ENCODE data around the gene SFT2D3. TPM values are rescaled to one million over a fixed set of nuclear protein-coding genes. Genes with fewer than 3 reads are reported as not detected.

Gene SFT2D3
- total RNA-seq, 1 experiment from 2014 or later: 3.1 TPM

GRCh38 chr2:127657232-127657595 lies 44.1 kb upstream of the SFT2D3 start:
- Histone ChIP-seq H3K9me2 (ENCODE audit: insufficient read depth) (no peaks in the 10 kb centered on the region), H3K4me1 (ENCODE audit: control insufficient read depth in 1 of 2, insufficient read depth in 2 of 2, low read length in 2 of 2) (peaks cover 0 to 8% of the 10 kb centered on the region in 2 experiments; a peak in 1 of 4 replicates), H3K79me2 (ENCODE audit: insufficient read depth, low read length) (no peaks in the 10 kb centered on the region), H3K4me3 (replicated peaks in 1 of 2; ENCODE audit: low read depth in 1 of 2, low read length in 2 of 2) (no peak overlapping the region), H3K4me2 (ENCODE audit: low read length) (no peak overlapping the region), H3K9me3 (ENCODE audit: control insufficient read depth in 1 of 2, insufficient read depth in 1 of 2, low read depth in 1 of 2, low read length in 2 of 2) (no peaks in the 10 kb centered on the region; a peak in 1 of 4 replicates), H4K20me1 (ENCODE audit: insufficient read depth) (no peaks in the 10 kb centered on the region), H2AFZ (ENCODE audit: low read depth, low read length, poor library complexity, severe bottlenecking) (no peak overlapping the region), H3K9ac (ENCODE audit: low read length) (no peak overlapping the region), H3K36me3 (ENCODE audit: control insufficient read depth in 1 of 2, insufficient read depth in 2 of 2, low read length in 2 of 2) (no peaks in the 10 kb centered on the region), H3K27me3 (ENCODE audit: insufficient read depth, low read length) (no peaks in the 10 kb centered on the region), H3K27ac (ENCODE audit: low read depth, low read length) (no peak overlapping the region)
- DNase-seq (ENCODE audit: low read depth, low spot score) (no peak), ATAC-seq (no peak)
- ChIA-PET POLR2A (no interaction called here), CTCF (no interaction called here), RAD21 (ENCODE audit: low non-redundant PET in 1 of 2, low total read pairs in 2 of 2, uncharacterized antibody in 2 of 2, unreplicated experiment in 2 of 2) (no interaction called here)
- no peak for TF ChIP-seq JUND (IDR thresholded peaks at IDR 0.05)
- TF ChIP-seq POLR2AphosphoS5 (IDR thresholded peaks at IDR 0.05; ENCODE audit: low read depth, low read length): no peak
- no peak for TF ChIP-seq ZFX (IDR thresholded peaks at IDR 0.05)
- TF ChIP-seq ELF1 (IDR thresholded peaks at IDR 0.05; ENCODE audit: borderline replicate concordance, low read depth): no peak
- TF ChIP-seq, protein P1, sequence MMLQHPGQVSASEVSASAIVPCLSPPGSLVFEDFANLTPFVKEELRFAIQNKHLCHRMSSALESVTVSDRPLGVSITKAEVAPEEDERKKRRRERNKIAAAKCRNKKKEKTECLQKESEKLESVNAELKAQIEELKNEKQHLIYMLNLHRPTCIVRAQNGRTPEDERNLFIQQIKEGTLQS (IDR thresholded peaks at IDR 0.05): no peak
- no peak for TF ChIP-seq FOSL1 (IDR thresholded peaks at IDR 0.05; ENCODE audit: low read depth)
- no TSS peak for BruUV-seq (replicated peaks)
- intact Hi-C loops (cut with micrococcal nuclease): no loop called here

- CTCF ChIA-PET: no interaction called here
- BruUV-seq (replicated peaks): no TSS peak
- Histone ChIP-seq H3K4me3 (replicated peaks in 1 of 2; ENCODE audit: low read depth in 1 of 2, low read length in 2 of 2) (no peak overlapping the region), H3K9ac (ENCODE audit: low read length) (no peak overlapping the region), H3K27me3 (ENCODE audit: insufficient read depth, low read length) (no peaks in the 10 kb centered on the region), H4K20me1 (ENCODE audit: insufficient read depth) (no peaks in the 10 kb centered on the region), H2AFZ (ENCODE audit: low read depth, low read length, poor library complexity, severe bottlenecking) (no peak overlapping the region), H3K9me3 (ENCODE audit: control insufficient read depth in 1 of 2, insufficient read depth in 1 of 2, low read depth in 1 of 2, low read length in 2 of 2) (no peaks in the 10 kb centered on the region; a peak in 1 of 4 replicates), H3K4me2 (ENCODE audit: low read length) (no peak overlapping the region), H3K36me3 (ENCODE audit: control insufficient read depth in 1 of 2, insufficient read depth in 2 of 2, low read length in 2 of 2) (no peaks in the 10 kb centered on the region), H3K27ac (ENCODE audit: low read depth, low read length) (no peak overlapping the region), H3K4me1 (ENCODE audit: control insufficient read depth in 1 of 2, insufficient read depth in 2 of 2, low read length in 2 of 2) (peaks cover 0 to 8% of the 10 kb centered on the region in 2 experiments; a peak in 1 of 4 replicates), H3K79me2 (ENCODE audit: insufficient read depth, low read length) (no peaks in the 10 kb centered on the region), H3K9me2 (ENCODE audit: insufficient read depth) (no peaks in the 10 kb centered on the region)
- no peak for DNase-seq (ENCODE audit: low read depth, low spot score)
- RAD21 ChIA-PET (ENCODE audit: low non-redundant PET in 1 of 2, low total read pairs in 2 of 2, uncharacterized antibody in 2 of 2, unreplicated experiment in 2 of 2): no interaction called here
- no peak for ATAC-seq
- POLR2A ChIA-PET: no interaction called here
- intact Hi-C loops (cut with micrococcal nuclease): no loop called here
- TF ChIP-seq CBX3 (IDR thresholded peaks at IDR 0.05; ENCODE audit: low read depth): no peak
- TF ChIP-seq FOSL1 (IDR thresholded peaks at IDR 0.05; ENCODE audit: low read depth): no peak
- no peak for TF ChIP-seq YY1 (IDR thresholded peaks at IDR 0.05; ENCODE audit: extremely low read depth, insufficient replicate concordance, low read depth, low read length)
- no peak for TF ChIP-seq SIN3A (IDR thresholded peaks at IDR 0.05; ENCODE audit: low read depth)
- TF ChIP-seq EZH2 (IDR thresholded peaks at IDR 0.05): no peak
- TF ChIP-seq SP1 (IDR thresholded peaks at IDR 0.05; ENCODE audit: low read depth): no peak
- TF ChIP-seq, protein P2, sequence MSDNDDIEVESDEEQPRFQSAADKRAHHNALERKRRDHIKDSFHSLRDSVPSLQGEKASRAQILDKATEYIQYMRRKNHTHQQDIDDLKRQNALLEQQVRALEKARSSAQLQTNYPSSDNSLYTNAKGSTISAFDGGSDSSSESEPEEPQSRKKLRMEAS (IDR thresholded peaks at IDR 0.05): no peak
- TF ChIP-seq TCF7L2 (IDR thresholded peaks at IDR 0.05; ENCODE audit: borderline replicate concordance, extremely low read depth, insufficient read depth, insufficient read length): no peak
- no peak for TF ChIP-seq SRF (IDR thresholded peaks at IDR 0.05; ENCODE audit: low read depth)
- TF ChIP-seq ZNF274 (IDR thresholded peaks at IDR 0.05; ENCODE audit: low read depth, low read length): no peak
- no peak for TF ChIP-seq POLR2AphosphoS5 (IDR thresholded peaks at IDR 0.05; ENCODE audit: low read depth, low read length)
- no peak for TF ChIP-seq EZH2phosphoT487 (IDR thresholded peaks at IDR 0.05; ENCODE audit: borderline replicate concordance)
- TF ChIP-seq ZFX (IDR thresholded peaks at IDR 0.05): no peak
- no peak for TF ChIP-seq EGR1 (IDR thresholded peaks at IDR 0.05; ENCODE audit: low read depth)
- TF ChIP-seq, protein P3, sequence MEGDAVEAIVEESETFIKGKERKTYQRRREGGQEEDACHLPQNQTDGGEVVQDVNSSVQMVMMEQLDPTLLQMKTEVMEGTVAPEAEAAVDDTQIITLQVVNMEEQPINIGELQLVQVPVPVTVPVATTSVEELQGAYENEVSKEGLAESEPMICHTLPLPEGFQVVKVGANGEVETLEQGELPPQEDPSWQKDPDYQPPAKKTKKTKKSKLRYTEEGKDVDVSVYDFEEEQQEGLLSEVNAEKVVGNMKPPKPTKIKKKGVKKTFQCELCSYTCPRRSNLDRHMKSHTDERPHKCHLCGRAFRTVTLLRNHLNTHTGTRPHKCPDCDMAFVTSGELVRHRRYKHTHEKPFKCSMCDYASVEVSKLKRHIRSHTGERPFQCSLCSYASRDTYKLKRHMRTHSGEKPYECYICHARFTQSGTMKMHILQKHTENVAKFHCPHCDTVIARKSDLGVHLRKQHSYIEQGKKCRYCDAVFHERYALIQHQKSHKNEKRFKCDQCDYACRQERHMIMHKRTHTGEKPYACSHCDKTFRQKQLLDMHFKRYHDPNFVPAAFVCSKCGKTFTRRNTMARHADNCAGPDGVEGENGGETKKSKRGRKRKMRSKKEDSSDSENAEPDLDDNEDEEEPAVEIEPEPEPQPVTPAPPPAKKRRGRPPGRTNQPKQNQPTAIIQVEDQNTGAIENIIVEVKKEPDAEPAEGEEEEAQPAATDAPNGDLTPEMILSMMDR (IDR thresholded peaks at IDR 0.05 in 2 of 3, conservative IDR thresholded peaks at IDR 0.05 in 1 of 3; ENCODE audit: borderline replicate concordance in 1 of 3, insufficient read depth in 1 of 3, low read depth in 2 of 3, low read length in 2 of 3): no peak
Measured at GRCh38 chr2:127658146-127658545, 43.2 kb upstream of the SFT2D3 start.

All from HCT116 (cell line).